K562 (cell line): ENCODE data around the gene TRIM71. TPM values are rescaled to one million over a fixed set of nuclear protein-coding genes. Genes with fewer than 3 reads are reported as not detected.
A peak's percentile ranks its signal among the peaks of the same experiment; 100 is the strongest.

Experiments
- CBX3 ChIP-seq, 2 experiments: IDR thresholded peaks; 1 replicate in 1 of 2; 2 replicates in 1 of 2; pipeline ENCODE4 v1.6.1; 2012; ENCODE audit warnings: inconsistent platforms in 2 of 2, low read length in 2 of 2, borderline replicate concordance in 1 of 2, control low read depth in 1 of 2
- CEBPG ChIP-seq, 3 experiments: fragments of 200-800 bp in 1 of 3; sonication (Bioruptor generic) in 1 of 3; sonication (generic) in 1 of 3; formaldehyde crosslinking in 1 of 3; IDR thresholded peaks in 2 of 3; conservative IDR thresholded peaks in 1 of 3; 2 replicates each; pipeline versions ENCODE4 v1.6.1 to v1.8.0; 2016 to 2022; ENCODE audit warnings: missing compliant biosample characterization in 2 of 3, missing genetic modification characterization in 2 of 3, mild to moderate bottlenecking in 1 of 3, missing genetic modification reagents in 1 of 3
- DACH1 ChIP-seq: fragments of 450-650 bp; IDR thresholded peaks from 2 replicates; pipeline ENCODE4 v1.6.1; 2018; ENCODE audit not compliant: partially characterized antibody
- FOXJ3 ChIP-seq: sonication (generic); formaldehyde crosslinking; IDR thresholded peaks from 2 replicates; pipeline ENCODE4 v1.4.0; 2020; ENCODE audit warnings: mild to moderate bottlenecking, missing genetic modification reagents
- KAT2B ChIP-seq: IDR thresholded peaks from one replicate; pipeline ENCODE4 v1.6.1; 2012; ENCODE audit warnings: low read depth, mild to moderate bottlenecking, control low read depth, inconsistent platforms, low read length, moderate library complexity
- NFRKB ChIP-seq: fragments of 450-650 bp; IDR thresholded peaks from 2 replicates; pipeline ENCODE4 v1.6.1; 2016; ENCODE audit warnings: low read depth
- NR4A1 ChIP-seq, 2 experiments: fragments of 250-450 bp in 1 of 2; fragments of 450-650 bp in 1 of 2; sonication (Bioruptor Pico) in 1 of 2; IDR thresholded peaks; 2 replicates each; pipeline versions ENCODE4 v1.4.0 to v1.6.1; 2016 to 2020; ENCODE audit warnings: mild to moderate bottlenecking in 2 of 2, missing compliant biosample characterization in 1 of 2, missing genetic modification characterization in 1 of 2, moderate library complexity in 1 of 2
- RAD51 ChIP-seq: fragments of 450-650 bp; IDR thresholded peaks from 2 replicates; pipeline ENCODE4 v1.7.1; 2016; ENCODE audit warnings: low read depth, mild to moderate bottlenecking, borderline replicate concordance
- RCOR1 ChIP-seq, 2 experiments: IDR thresholded peaks; 2 replicates each; pipeline ENCODE4 v1.6.1; 2012; ENCODE audit warnings: low read depth in 2 of 2, low read length in 2 of 2, borderline replicate concordance in 1 of 2, improper control_type of control experiment in 1 of 2
- RUNX1 ChIP-seq: sonication (generic); IDR thresholded peaks from 2 replicates; pipeline ENCODE4 v1.6.1; 2016; ENCODE audit warnings: antibody characterized with exemption, low read depth
- ZBTB40 ChIP-seq, 2 experiments: fragments of 450-650 bp in 1 of 2; sonication (generic) in 1 of 2; formaldehyde crosslinking in 1 of 2; IDR thresholded peaks; 2 replicates each; pipeline versions ENCODE4 v1.7.1 to v1.9.0; 2016 to 2022; ENCODE audit warnings: inconsistent platforms in 1 of 2, mild to moderate bottlenecking in 1 of 2, missing genetic modification reagents in 1 of 2
- ZC3H11A ChIP-seq: IDR thresholded peaks from 2 replicates; pipeline ENCODE4 v1.6.1; 2012; ENCODE audit warnings: low read depth, low read length, improper control_type of control experiment
- ZNF280B ChIP-seq: fragments of 250-450 bp; sonication (Bioruptor Pico); IDR thresholded peaks from 2 replicates; pipeline ENCODE4 v1.5.1; 2021; ENCODE audit warnings: mild to moderate bottlenecking
- ZNF311 ChIP-seq: fragments of 250-450 bp; sonication (Bioruptor Pico); IDR thresholded peaks from 2 replicates; pipeline ENCODE4 v1.4.0; 2020; ENCODE audit warnings: mild to moderate bottlenecking, moderate library complexity
- ZNF436 ChIP-seq: fragments of 250-450, 450-650 bp; sonication (Bioruptor Pico); formaldehyde crosslinking; IDR thresholded peaks from 2 replicates; pipeline ENCODE4 v1.7.0; 2020; ENCODE audit warnings: mild to moderate bottlenecking
- ZNF695 ChIP-seq: fragments of 450-650 bp; formaldehyde crosslinking; IDR thresholded peaks from 2 replicates; pipeline ENCODE4 v1.4.0; 2020; ENCODE audit warnings: mild to moderate bottlenecking, moderate library complexity
- polyA plus RNA-seq, 8 experiments: library from polyadenylated mRNA; depleted of rRNA in 4 of 8; stranded (reverse) in 5 of 8; unstranded in 3 of 8; fragments of >200 nt; fragmentation: Nextera tagmentation in 2 of 8; fragmentation: Illumina TruSeq in 1 of 8; extraction: Ambion mirVana in 2 of 8; extraction: Trizol in 1 of 8; gene quantifications; 2 replicates each; pipeline versions ENCODE4 v1.2.1 to v1.2.3, GENCODE V29; 2011 to 2014; ENCODE audit warnings: inconsistent platforms in 1 of 8, missing spikeins in 1 of 8
- total RNA-seq, 7 experiments: library from RNA; depleted of rRNA in 6 of 7; stranded (reverse); fragments of >200 nt in 6 of 7; fragmentation: Illumina TruSeq in 2 of 7; extraction: Trizol in 2 of 7; gene quantifications; 2 replicates each; pipeline versions ENCODE4 v1.2.1 to v1.2.3, GENCODE V29; 2011 to 2021; ENCODE audit warnings: low replicate concordance in 1 of 7

Gene TRIM71
- total and polyA plus RNA-seq, 9 of the 15 experiments (the other 6 are each of a cell fraction or from before 2014, with no cell fraction given), result 0.04 to 0.11 TPM; not detected in 7

- TF ChIP-seq ZNF280B (CRISPR knock-in tag) (no peak), ZNF311 (CRISPR knock-in tag) (no peak), FOXJ3 (CRISPR knock-in tag) (no peak), RAD51 (no peak), RUNX1 (no peak), ZC3H11A (no peak), CBX3 (IDR thresholded peaks at IDR 0.05; ENCODE audit: borderline replicate concordance in 1 of 2, low read length in 2 of 2) (peak in 1 of 2 experiments; percentile 82; a peak in 1 of 3 replicates), RCOR1 (IDR thresholded peaks at IDR 0.05; ENCODE audit: borderline replicate concordance in 1 of 2, low read depth in 2 of 2, low read length in 2 of 2) (peak in 1 of 2 experiments; percentile 41; a peak in 1 of 4 replicates), KAT2B (no peak), ZNF695 (CRISPR knock-in tag) (no peak), DACH1 (peak; percentile 95), ZNF436 (no peak), CEBPG (CRISPR knock-in tag; IDR thresholded peaks at IDR 0.05) (no peak), CEBPG (tag; conservative IDR thresholded peaks at IDR 0.05 in 1 of 2, IDR thresholded peaks at IDR 0.05 in 1 of 2) (no peak), NR4A1 (CRISPR knock-in tag; IDR thresholded peaks at IDR 0.05) (no peak), NR4A1 (tag; IDR thresholded peaks at IDR 0.05) (no peak), NFRKB (no peak), ZBTB40 (IDR thresholded peaks at IDR 0.05) (0 out of 2 replicates have a peak, but pooled peaks have one; percentile 18), ZBTB40 (CRISPR knock-in tag; IDR thresholded peaks at IDR 0.05) (no peak)
Measured at GRCh38 chr3:32781211-32781968, 36.4 kb upstream of the TRIM71 start (continued).
